ENCODE measurements around the gene NINL.

Gene NINL

DNA sequence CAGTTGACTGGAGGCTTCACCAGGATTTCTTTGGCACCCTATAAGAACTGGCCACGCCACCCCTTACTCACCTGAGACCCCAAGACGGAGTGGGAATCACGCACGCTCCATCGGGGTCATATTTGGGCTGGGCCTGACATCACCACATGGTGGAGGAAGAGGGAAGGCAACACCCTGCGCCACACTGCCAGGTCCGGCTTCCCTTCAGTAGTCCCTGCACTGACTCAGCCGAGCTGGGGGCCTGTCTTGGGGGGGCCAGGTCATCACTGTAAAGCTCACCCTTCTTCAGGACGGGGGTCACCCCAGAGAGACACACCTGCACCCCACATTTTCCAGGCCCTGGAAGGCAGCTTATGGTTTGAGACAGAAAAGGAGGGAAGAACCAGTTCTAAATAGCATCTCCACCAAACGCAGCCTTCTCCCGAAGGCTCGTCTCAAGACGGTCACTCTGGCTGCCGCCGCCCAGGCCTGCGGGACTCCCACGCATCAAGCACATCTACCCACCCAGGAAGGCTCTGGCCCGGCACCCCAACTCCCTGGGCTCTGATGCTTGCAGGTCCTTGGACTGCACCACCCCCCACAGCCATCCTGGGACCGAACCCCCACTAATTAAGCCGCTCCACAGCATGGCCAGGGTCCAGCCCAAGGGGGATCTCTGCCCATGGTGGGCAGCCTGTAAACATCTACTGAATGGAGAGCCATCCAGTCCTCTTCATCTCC lies 126.1 kb downstream of the NINL start:
- Histone ChIP-seq H3K9me3 (ENCODE audit: low read length) (no peaks in the 10 kb centered on the region), H3K27ac (ENCODE audit: low read depth, low read length, poor library complexity, severe bottlenecking) (no peak overlapping the region), H3K27me3 (ENCODE audit: insufficient read depth, low read length) (no peaks in the 10 kb centered on the region), H3K4me3 (ENCODE audit: low read depth, low read length, poor library complexity, severe bottlenecking) (no peak overlapping the region), H3K4me2 (ENCODE audit: low read length) (no peak overlapping the region), H3K4me1 (ENCODE audit: insufficient read depth, low read length, severe bottlenecking) (no peaks in the 10 kb centered on the region), H4K20me1 (ENCODE audit: insufficient read depth, low read length) (no peaks in the 10 kb centered on the region), H3K79me2 (ENCODE audit: insufficient read depth, low read length) (no peaks in the 10 kb centered on the region), H3K36me3 (ENCODE audit: insufficient read depth, low read length) (no peaks in the 10 kb centered on the region), H2AFZ (ENCODE audit: low read length) (no peak overlapping the region), H3K9ac (ENCODE audit: low read length) (no peak overlapping the region), H3K9me2 (ENCODE audit: low read depth, low read length) (no peaks in the 10 kb centered on the region), H3F3A (ENCODE audit: insufficient read depth, low read length) (no peaks in the 10 kb centered on the region)
- TF ChIP-seq EZH2 (IDR thresholded peaks at IDR 0.05; ENCODE audit: borderline replicate concordance, low read length), result no peak
- TF ChIP-seq, protein P1, sequence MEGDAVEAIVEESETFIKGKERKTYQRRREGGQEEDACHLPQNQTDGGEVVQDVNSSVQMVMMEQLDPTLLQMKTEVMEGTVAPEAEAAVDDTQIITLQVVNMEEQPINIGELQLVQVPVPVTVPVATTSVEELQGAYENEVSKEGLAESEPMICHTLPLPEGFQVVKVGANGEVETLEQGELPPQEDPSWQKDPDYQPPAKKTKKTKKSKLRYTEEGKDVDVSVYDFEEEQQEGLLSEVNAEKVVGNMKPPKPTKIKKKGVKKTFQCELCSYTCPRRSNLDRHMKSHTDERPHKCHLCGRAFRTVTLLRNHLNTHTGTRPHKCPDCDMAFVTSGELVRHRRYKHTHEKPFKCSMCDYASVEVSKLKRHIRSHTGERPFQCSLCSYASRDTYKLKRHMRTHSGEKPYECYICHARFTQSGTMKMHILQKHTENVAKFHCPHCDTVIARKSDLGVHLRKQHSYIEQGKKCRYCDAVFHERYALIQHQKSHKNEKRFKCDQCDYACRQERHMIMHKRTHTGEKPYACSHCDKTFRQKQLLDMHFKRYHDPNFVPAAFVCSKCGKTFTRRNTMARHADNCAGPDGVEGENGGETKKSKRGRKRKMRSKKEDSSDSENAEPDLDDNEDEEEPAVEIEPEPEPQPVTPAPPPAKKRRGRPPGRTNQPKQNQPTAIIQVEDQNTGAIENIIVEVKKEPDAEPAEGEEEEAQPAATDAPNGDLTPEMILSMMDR (IDR thresholded peaks at IDR 0.05; ENCODE audit: low read length), result no peak

DNA sequence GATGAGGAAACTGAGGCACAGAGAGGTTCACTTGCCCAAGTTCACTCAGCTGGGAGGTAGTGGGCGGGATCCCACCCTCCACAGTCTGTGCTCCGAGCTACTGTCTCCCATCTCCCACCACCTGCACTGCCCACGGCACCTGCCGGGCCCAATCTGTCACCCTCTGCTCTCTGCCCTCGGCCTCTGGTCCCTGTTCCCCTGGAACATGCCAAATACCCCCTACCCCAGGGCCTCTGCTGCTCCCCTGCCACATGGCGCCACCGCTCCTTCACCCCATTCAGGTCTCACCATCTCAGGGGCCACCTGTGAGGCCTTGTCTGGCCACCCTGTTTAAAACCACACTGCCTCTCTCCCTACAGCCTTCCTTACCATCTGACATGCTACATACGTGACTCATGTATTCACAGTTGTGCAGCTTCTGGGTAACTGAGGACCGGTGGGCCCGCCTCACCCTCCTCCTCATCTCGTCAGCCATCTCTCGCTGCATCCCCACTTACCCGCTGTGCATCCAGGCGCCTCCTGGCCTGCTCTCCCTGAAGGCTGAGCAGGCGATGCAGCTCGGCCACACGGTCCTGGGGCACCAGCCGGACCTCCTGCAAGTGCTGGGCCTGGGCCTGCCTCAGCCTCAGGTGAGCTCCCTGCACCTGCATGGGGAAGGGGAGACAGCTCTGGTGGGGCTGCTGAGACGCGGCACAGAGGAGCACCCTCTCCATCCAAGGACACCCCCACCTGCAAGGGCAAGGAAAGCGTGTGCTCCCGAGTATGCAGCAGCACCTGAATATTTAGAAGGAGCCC lies 127.2 kb downstream of the NINL start:
- Histone ChIP-seq H3K36me3 (ENCODE audit: insufficient read depth, low read length) (no peaks in the 10 kb centered on the region), H3K79me2 (ENCODE audit: insufficient read depth, low read length) (no peaks in the 10 kb centered on the region), H3K27ac (ENCODE audit: low read depth, low read length, poor library complexity, severe bottlenecking) (no peak overlapping the region), H3F3A (ENCODE audit: insufficient read depth, low read length) (no peaks in the 10 kb centered on the region), H2AFZ (ENCODE audit: low read length) (no peak overlapping the region), H3K9me3 (ENCODE audit: low read length) (no peaks in the 10 kb centered on the region), H3K9ac (ENCODE audit: low read length) (no peak overlapping the region), H3K9me2 (ENCODE audit: low read depth, low read length) (no peaks in the 10 kb centered on the region), H3K4me1 (ENCODE audit: insufficient read depth, low read length, severe bottlenecking) (no peaks in the 10 kb centered on the region), H3K4me3 (ENCODE audit: low read depth, low read length, poor library complexity, severe bottlenecking) (no peak overlapping the region), H3K27me3 (ENCODE audit: insufficient read depth, low read length) (no peaks in the 10 kb centered on the region), H3K4me2 (ENCODE audit: low read length) (no peak overlapping the region), H4K20me1 (ENCODE audit: insufficient read depth, low read length) (no peaks in the 10 kb centered on the region)
- TF ChIP-seq, protein P1 (IDR thresholded peaks at IDR 0.05; ENCODE audit: low read length), result no peak
- TF ChIP-seq EZH2 (IDR thresholded peaks at IDR 0.05; ENCODE audit: borderline replicate concordance, low read length), result no peak

DNA sequence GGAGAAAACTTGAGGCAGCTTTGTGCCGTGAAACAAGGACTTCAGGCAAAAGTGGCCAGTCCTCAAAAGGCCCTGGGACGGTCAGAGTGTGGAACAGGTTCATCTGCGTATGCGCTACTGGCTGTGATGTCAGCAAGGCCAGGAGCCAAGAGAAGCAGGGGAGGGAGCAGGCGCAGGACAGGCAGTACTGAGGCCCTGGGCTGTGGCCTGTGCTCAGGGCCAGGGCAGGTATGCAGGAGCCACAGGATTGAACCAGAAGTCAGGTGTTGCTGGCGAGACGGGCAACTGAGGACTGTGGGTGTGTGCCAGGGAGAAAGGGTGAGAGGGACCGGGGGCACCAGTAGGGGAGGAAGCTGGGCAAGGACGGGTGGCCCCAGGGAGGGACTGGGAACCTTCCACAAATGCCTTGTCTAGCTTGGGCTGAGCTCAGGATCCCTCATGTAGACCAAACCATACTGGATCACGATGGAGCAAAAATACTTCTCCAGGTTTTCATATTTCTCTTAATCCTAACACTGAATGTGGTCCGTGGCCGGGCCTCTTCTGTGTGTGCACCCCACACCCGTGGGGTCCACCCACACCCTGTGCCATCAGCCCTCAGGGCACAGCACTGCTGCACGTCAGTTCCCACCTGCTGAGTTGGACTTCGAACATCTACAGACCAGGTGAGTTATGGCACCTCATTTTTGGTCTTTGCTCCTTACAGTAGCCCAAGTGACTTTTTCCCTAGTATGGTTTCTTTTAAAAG lies 131.0 kb downstream of the NINL start:
- no peaks in the 10 kb centered on the region for H3K79me2 ChIP-seq (ENCODE audit: insufficient read depth, low read length)
- H3K36me3 ChIP-seq (ENCODE audit: insufficient read depth, low read length), result no peaks in the 10 kb centered on the region; the same call in 1 of the 2 replicates
- H3K9me3 ChIP-seq (ENCODE audit: low read length), result no peaks in the 10 kb centered on the region
- no peaks in the 10 kb centered on the region for H3K27me3 ChIP-seq (ENCODE audit: insufficient read depth, low read length)
- H3K4me3 ChIP-seq (ENCODE audit: low read depth, low read length, poor library complexity, severe bottlenecking), result no peak overlapping the region
- H4K20me1 ChIP-seq (ENCODE audit: insufficient read depth, low read length), result no peaks in the 10 kb centered on the region
- no peak overlapping the region for H2AFZ ChIP-seq (ENCODE audit: low read length)
- H3K27ac ChIP-seq (ENCODE audit: low read depth, low read length, poor library complexity, severe bottlenecking), result no peak overlapping the region
- no peaks in the 10 kb centered on the region for H3K9me2 ChIP-seq (ENCODE audit: low read depth, low read length)
- TF ChIP-seq, protein P1 (IDR thresholded peaks at IDR 0.05; ENCODE audit: low read length), result no peak
- no peak for TF ChIP-seq EZH2 (IDR thresholded peaks at IDR 0.05; ENCODE audit: borderline replicate concordance, low read length)
- no peak overlapping the region for H3K4me2 ChIP-seq (ENCODE audit: low read length)
- H3K9ac ChIP-seq (ENCODE audit: low read length), result no peak overlapping the region
- H3F3A ChIP-seq (ENCODE audit: insufficient read depth, low read length), result no peaks in the 10 kb centered on the region
- H3K4me1 ChIP-seq (ENCODE audit: insufficient read depth, low read length, severe bottlenecking), result no peaks in the 10 kb centered on the region

All from OCI-LY1 (cell line).